Naive B cell (primary cell): Measurements from ENCODE around the gene CEP78. TPM values are rescaled to one million over a fixed set of nuclear protein-coding genes. Genes with fewer than 3 reads are reported as not detected.
"Not testable (repeated sequence)": the region's sequence is repeated elsewhere in the genome, so short reads cannot be mapped to it uniquely, and the experiment has no call there.

Source experiments
- ATAC-seq, 2 donors: fragments of 150-1000 bp; cut with Tn5 transposase; 2 replicates each; pipeline ENCODE4 v1.10.0; 2021; ENCODE audit warnings: low read depth in 2 of 2, mild to moderate bottlenecking in 2 of 2, moderate library complexity in 2 of 2
- DNase-seq: peaks from one replicate; pipeline ENCODE4 v3.0.0; 2022
- H3K27ac Mint-ChIP-seq, 6 donors: one replicate each; pipeline ENCODE4 v1.8.0; 2020 to 2022; ENCODE audit warnings: mild to moderate bottlenecking in 6 of 6, mixed read lengths in 6 of 6, moderate library complexity in 5 of 6, inconsistent platforms in 2 of 6
- H3K27me3 Mint-ChIP-seq, 3 donors: one replicate each; pipeline ENCODE4 v1.8.0; 2021 to 2022; ENCODE audit warnings: mixed read lengths in 3 of 3, mild to moderate bottlenecking in 1 of 3
- H3K36me3 Mint-ChIP-seq, 2 donors: one replicate each; pipeline ENCODE4 v1.8.0; 2020 to 2022; ENCODE audit warnings: mixed read lengths in 2 of 2, inconsistent platforms in 1 of 2, mild to moderate bottlenecking in 1 of 2
- H3K4me1 Mint-ChIP-seq, 3 donors: one replicate each; pipeline ENCODE4 v1.8.0; 2020 to 2022; ENCODE audit warnings: mixed read lengths in 3 of 3, inconsistent platforms in 1 of 3, mild to moderate bottlenecking in 1 of 3, moderate library complexity in 1 of 3
- H3K4me3 Mint-ChIP-seq, 8 donors: one replicate each; pipeline ENCODE4 v1.8.0; 2020 to 2022; ENCODE audit warnings: mild to moderate bottlenecking in 8 of 8, mixed read lengths in 8 of 8, moderate library complexity in 8 of 8, inconsistent platforms in 2 of 8
- H3K9me3 Mint-ChIP-seq, 7 donors: one replicate each; pipeline ENCODE4 v1.8.0; 2020 to 2022; ENCODE audit warnings: mixed read lengths in 7 of 7, mild to moderate bottlenecking in 5 of 7, inconsistent platforms in 2 of 7, moderate library complexity in 1 of 7
- polyA plus RNA-seq, 6 donors: library from polyadenylated mRNA; unstranded; fragments of 300-500 nt; fragmentation: Illumina TruSeq; gene quantifications; one replicate each; pipeline ENCODE4 v1.2.3, GENCODE V29; 2021; ENCODE audit warnings: low read depth in 6 of 6

The CEP78 gene, protein sequence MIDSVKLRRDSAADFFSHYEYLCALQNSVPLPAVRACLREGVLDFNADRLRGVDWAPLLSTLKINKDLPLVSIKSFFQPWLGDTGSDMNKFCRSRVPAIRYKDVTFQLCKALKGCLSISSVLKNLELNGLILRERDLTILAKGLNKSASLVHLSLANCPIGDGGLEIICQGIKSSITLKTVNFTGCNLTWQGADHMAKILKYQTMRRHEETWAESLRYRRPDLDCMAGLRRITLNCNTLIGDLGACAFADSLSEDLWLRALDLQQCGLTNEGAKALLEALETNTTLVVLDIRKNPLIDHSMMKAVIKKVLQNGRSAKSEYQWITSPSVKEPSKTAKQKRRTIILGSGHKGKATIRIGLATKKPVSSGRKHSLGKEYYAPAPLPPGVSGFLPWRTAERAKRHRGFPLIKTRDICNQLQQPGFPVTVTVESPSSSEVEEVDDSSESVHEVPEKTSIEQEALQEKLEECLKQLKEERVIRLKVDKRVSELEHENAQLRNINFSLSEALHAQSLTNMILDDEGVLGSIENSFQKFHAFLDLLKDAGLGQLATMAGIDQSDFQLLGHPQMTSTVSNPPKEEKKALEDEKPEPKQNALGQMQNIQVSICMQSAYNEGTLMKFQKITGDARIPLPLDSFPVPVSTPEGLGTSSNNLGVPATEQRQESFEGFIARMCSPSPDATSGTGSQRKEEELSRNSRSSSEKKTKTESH
- 10 to 100 TPM in 5 of 6 donors, 1 to 10 TPM in 1; 6.1 to 14.9 (median 13.1) TPM for polyA plus RNA-seq

DNA sequence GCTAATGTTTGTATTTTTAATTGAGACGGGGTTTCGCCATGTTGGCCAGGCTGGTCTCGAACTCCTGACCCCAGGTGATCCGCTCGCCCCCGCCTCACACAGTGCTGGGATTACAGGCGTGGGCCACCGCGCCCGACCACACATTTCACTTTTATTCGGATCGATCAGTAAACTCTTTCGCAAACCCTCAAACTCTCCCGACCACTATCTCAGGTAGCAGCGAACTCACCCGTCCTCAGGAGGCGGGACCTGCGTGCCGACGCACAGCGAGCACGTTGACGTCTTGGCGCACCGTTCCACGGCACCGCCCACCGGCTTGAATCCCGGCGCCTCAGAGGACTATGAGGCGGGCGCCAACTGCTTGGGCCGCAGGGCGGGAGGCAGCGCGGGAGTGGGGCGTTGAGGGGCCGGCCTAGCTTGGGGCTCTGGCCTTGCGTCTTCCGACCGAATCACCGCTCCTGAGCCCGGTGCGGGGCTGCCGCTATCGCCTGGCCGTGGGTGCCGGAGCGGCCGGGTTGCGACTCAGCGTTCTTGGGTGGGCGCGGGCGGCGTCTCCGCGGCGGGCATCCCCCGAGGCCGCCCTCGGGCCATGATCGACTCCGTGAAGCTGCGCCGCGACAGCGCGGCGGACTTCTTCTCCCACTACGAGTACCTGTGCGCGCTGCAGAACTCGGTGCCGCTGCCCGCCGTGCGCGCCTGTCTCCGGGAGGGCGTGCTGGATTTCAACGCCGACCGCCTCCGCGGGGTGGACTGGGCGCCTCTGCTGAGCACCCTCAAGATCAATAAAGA is at the start of gene CEP78:
CEP78 (plus strand) TSS at position 314 of the 789 bp plus-strand sequence; CDS start at position 590, 276 bp downstream.
- no peaks in the 10 kb centered on the region for H3K27me3 Mint-ChIP-seq
- peak; percentile 95 for ATAC-seq
- peak; percentile 82 for DNase-seq
- H3K27ac Mint-ChIP-seq, result peak within 1 kb of the TSS; percentile 92 to 99 (median 97)
- peaks cover 17 to 36% (median 27%) of the 10 kb centered on the region in 3 donors for H3K4me1 Mint-ChIP-seq
- H3K4me3 Mint-ChIP-seq, result peak within 1 kb of the TSS in 3 of 8 donors; percentile 95 to 99 (median 96)
- H3K9me3 Mint-ChIP-seq, result no peaks in the 10 kb centered on the region
- H3K36me3 Mint-ChIP-seq, result peaks cover 0 to 13% of the 10 kb centered on the region in 2 donors

- DNase-seq (no peak), ATAC-seq (no peak)
- Mint-ChIP-seq H3K36me3 (peaks cover 0 to 2% of the 10 kb centered on the region in 2 donors), H3K4me3 (peak overlapping the region in 1 of 8 donors; percentile 34), H3K27me3 (peaks cover 0 to under 1% (median under 1%) of the 10 kb centered on the region in 3 donors), H3K4me1 (peaks cover 14 to 20% (median 18%) of the 10 kb centered on the region in 3 donors), H3K27ac (peak overlapping the region in 2 of 6 donors; percentile 14 to 29), H3K9me3 (peaks cover 0 to 3% (median 0%) of the 10 kb centered on the region in 7 donors)
Measured at GRCh38 chr9:78187763-78188484, 48.0 kb upstream of the CEP78 start.

- Mint-ChIP-seq H3K27me3 (no peaks in the 10 kb centered on the region), H3K4me1 (peaks cover 18 to 26% (median 19%) of the 10 kb centered on the region in 3 donors), H3K36me3 (peaks cover 0 to 6% of the 10 kb centered on the region in 2 donors), H3K9me3 (peaks cover 0 to 3% (median 0%) of the 10 kb centered on the region in 7 donors), H3K4me3 (no peak overlapping the region), H3K27ac (no peak overlapping the region)
- ATAC-seq (no peak), DNase-seq (no peak)
Measured at GRCh38 chr9:78188594-78188993, 47.3 kb upstream of the CEP78 start.

GRCh38 chr9:78189001-78189400 is 46.9 kb upstream of the CEP78 start:
- H3K27me3 Mint-ChIP-seq, result no peaks in the 10 kb centered on the region

DNA sequence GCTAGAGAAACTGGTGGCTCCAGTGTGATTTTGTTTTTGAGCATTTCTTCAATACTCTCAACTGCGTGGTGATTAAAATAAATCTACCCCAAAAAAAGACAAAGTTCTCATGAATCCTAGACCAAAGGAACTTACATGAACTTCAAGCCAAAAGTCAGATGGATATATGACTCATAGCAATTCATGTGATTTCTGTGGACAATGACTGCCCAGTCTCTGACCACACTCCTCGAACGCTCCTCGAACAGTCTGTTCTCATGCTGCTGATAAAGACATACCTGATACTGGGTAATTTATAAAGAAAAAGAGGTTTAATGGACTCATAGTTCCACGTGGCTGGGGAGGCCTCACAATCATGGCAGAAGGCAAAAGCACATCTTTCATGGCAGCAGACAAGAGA is 46.4 kb upstream of the CEP78 start:
- Mint-ChIP-seq H3K27me3 (no peaks in the 10 kb centered on the region), H3K9me3 (peaks cover 0 to 3% (median 0%) of the 10 kb centered on the region in 7 donors), H3K27ac (no peak overlapping the region), H3K4me3 (no peak overlapping the region), H3K36me3 (peaks cover 0 to 6% of the 10 kb centered on the region in 2 donors), H3K4me1 (peaks cover 23 to 35% (median 27%) of the 10 kb centered on the region in 3 donors)
- no peak for DNase-seq
- ATAC-seq, result no peak

More at GRCh38 chr9:78189001-78189400, 46.9 kb upstream of the CEP78 start:
- Mint-ChIP-seq H3K4me1 (peaks cover 18 to 30% (median 23%) of the 10 kb centered on the region in 3 donors), H3K9me3 (peaks cover 0 to 3% (median 0%) of the 10 kb centered on the region in 7 donors), H3K27ac (peak overlapping the region in 1 of 6 donors; percentile 6), H3K4me3 (no peak overlapping the region), H3K36me3 (peaks cover 0 to 6% of the 10 kb centered on the region in 2 donors)
- ATAC-seq (no peak), DNase-seq (no peak)

GRCh38 chr9:78191931-78192330 is 43.9 kb upstream of the CEP78 start:
- DNase-seq (no peak), ATAC-seq (no peak)
- Mint-ChIP-seq H3K9me3 (peaks cover 0 to 3% (median 0%) of the 10 kb centered on the region in 7 donors), H3K4me1 (peaks cover 39 to 57% (median 48%) of the 10 kb centered on the region in 3 donors), H3K27ac (no peak overlapping the region), H3K4me3 (no peak overlapping the region), H3K36me3 (peaks cover 0 to 6% of the 10 kb centered on the region in 2 donors), H3K27me3 (no peaks in the 10 kb centered on the region)

GRCh38 chr9:78196258-78196657 is 39.6 kb upstream of the CEP78 start:
- Mint-ChIP-seq H3K4me3 (peak overlapping the region; percentile 10 to 90 (median 79)), H3K27me3 (no peaks in the 10 kb centered on the region), H3K36me3 (peaks cover 10 to 20% of the 10 kb centered on the region in 2 donors), H3K4me1 (peaks cover 34 to 58% (median 55%) of the 10 kb centered on the region in 3 donors), H3K9me3 (peaks cover 0 to 21% (median 11%) of the 10 kb centered on the region in 7 donors), H3K27ac (peak overlapping the region; percentile 3 to 89 (median 48))
- ATAC-seq, result peak; percentile 65 to 76
- DNase-seq, result peak; percentile 25

DNA sequence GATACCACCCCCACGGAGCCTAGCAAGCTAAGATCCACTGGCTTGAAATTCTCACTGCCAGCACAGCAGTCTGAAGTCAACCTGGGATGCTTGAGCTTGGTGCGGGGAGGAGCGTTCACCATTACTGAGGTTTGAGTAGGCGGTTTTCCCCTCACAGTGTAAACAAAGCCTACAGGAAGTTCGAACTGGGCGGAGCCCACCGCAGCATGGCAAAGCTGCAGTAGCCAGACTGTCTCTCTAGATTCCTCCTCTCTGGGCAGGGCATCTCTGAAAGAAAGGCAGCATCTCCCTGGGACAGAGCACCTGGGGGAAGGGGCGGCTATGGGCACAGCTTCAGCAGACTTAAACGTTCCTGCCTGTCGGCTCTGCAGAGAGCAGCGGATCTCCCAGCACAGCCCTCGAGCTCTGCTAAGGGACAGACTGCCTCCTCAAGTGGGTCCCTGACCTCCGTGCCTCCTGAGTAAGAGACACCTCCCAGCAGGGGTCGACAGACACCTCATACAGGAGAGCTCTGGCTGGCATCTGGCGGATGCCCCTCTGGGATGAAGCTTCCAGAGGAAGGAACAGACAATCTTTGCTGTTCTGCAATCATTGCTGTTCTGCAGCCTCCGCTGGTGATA is 34.6 kb upstream of the CEP78 start:
- peak; percentile 81 to 88 for ATAC-seq
- peaks cover 21 to 55% of the 10 kb centered on the region in 2 donors for H3K36me3 Mint-ChIP-seq
- H3K4me3 Mint-ChIP-seq, result peak overlapping the region in 7 of 8 donors; percentile 64 to 85 (median 75)
- peak; percentile 36 for DNase-seq
- peak overlapping the region; percentile 4 to 81 (median 62) for H3K27ac Mint-ChIP-seq
- peaks cover 28 to 50% (median 39%) of the 10 kb centered on the region in 3 donors for H3K4me1 Mint-ChIP-seq
- H3K9me3 Mint-ChIP-seq, result peaks cover 25 to 64% (median 50%) of the 10 kb centered on the region in 7 donors
- H3K27me3 Mint-ChIP-seq, result not testable (repeated sequence)

DNA sequence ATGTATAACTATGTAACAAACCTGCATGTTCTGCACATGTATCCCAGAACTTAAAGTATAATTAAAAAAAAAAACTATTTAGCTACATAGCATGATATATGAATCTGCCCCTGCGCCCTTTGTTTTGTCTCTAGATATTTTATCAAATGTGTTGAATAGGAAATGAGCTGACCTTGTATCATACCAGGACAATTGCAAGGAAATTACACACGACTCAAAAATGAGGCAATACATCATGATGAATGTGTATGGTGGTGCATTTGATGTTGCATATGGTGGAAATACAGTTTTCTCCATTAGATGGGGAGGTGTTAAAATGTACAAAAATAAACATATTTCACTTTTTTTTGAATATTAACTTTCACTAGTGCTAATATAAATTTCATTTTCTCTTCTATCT is 28.6 kb upstream of the CEP78 start:
- no peak for DNase-seq
- ATAC-seq, result no peak
- H3K27ac Mint-ChIP-seq, result no peak overlapping the region
- peaks cover 8 to 40% (median 34%) of the 10 kb centered on the region in 7 donors for H3K9me3 Mint-ChIP-seq
- H3K36me3 Mint-ChIP-seq, result peaks cover 14 to 25% of the 10 kb centered on the region in 2 donors
- H3K4me3 Mint-ChIP-seq, result no peak overlapping the region
- peaks cover 19 to 25% (median 24%) of the 10 kb centered on the region in 3 donors for H3K4me1 Mint-ChIP-seq
- no peaks in the 10 kb centered on the region for H3K27me3 Mint-ChIP-seq

GRCh38 chr9:78207901-78208300 is 28.0 kb upstream of the CEP78 start:
- Mint-ChIP-seq H3K27me3 (no peaks in the 10 kb centered on the region), H3K36me3 (peaks cover 8 to 20% of the 10 kb centered on the region in 2 donors), H3K27ac (no peak overlapping the region), H3K4me1 (peaks cover 17 to 22% (median 20%) of the 10 kb centered on the region in 3 donors), H3K4me3 (no peak overlapping the region), H3K9me3 (peaks cover 7 to 34% (median 28%) of the 10 kb centered on the region in 7 donors)
- no peak for ATAC-seq
- DNase-seq, result no peak

DNA sequence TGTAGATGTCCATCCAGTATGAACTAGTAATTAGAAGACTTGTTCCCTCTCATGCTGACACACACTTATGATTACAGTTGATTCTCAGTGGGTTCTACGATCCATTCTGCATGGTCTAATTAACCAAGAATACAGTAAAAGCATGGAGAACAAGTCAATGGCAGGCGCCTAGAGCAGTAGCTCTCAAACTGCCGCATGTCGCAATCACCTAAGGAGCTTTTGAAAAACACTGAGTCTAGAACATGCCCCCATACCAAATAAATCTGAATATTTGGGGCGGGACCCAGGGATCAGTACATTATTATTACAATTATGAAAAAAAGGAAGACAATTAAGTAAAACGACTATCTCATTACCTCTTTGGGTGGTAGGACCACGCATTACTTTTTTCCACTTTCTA is 26.7 kb upstream of the CEP78 start:
- DNase-seq, result no peak
- H3K27me3 Mint-ChIP-seq, result no peaks in the 10 kb centered on the region
- peaks cover 0 to 9% of the 10 kb centered on the region in 2 donors for H3K36me3 Mint-ChIP-seq
- H3K9me3 Mint-ChIP-seq, result peaks cover 0 to 22% (median 16%) of the 10 kb centered on the region in 7 donors
- H3K4me1 Mint-ChIP-seq, result peaks cover 21 to 22% (median 22%) of the 10 kb centered on the region in 3 donors
- H3K27ac Mint-ChIP-seq, result no peak overlapping the region
- H3K4me3 Mint-ChIP-seq, result no peak overlapping the region
- no peak for ATAC-seq
